GM21526 (cell line): ENCODE results near the gene SCAMP2.

Experiments
- ATAC-seq: cut with Tn5 transposase; IDR thresholded peaks from one replicate; pipeline ENCODE4 v1.9.1; 2021; ENCODE audit warnings: moderate library complexity; ENCODE audit not compliant: unreplicated experiment, low FRiP score

SCAMP2 gene

GRCh38 chr15:74840851-74841775 is 32.1 kb downstream of the SCAMP2 start:
- no peak for ATAC-seq

- no peak for ATAC-seq
Measured at GRCh38 chr15:74839526-74840395, 33.4 kb downstream of the SCAMP2 start.

- ATAC-seq, result no peak
Measured at GRCh38 chr15:74838746-74839525, 34.2 kb downstream of the SCAMP2 start.

GRCh38 chr15:74838137-74838516 is 35.0 kb downstream of the SCAMP2 start:
- no peak for ATAC-seq

GRCh38 chr15:74837482-74838136 is 35.6 kb downstream of the SCAMP2 start:
- ATAC-seq, result no peak

- no peak for ATAC-seq
Measured at GRCh38 chr15:74836846-74837245, 36.3 kb downstream of the SCAMP2 start.

GRCh38 chr15:74835312-74835823 is 37.8 kb downstream of the SCAMP2 start:
- no peak for ATAC-seq

- ATAC-seq, result no peak
Measured at GRCh38 chr15:74833376-74834107, 39.6 kb downstream of the SCAMP2 start.

- ATAC-seq, result no peak
Measured at GRCh38 chr15:74832826-74833225, 40.3 kb downstream of the SCAMP2 start.

- ATAC-seq, result no peak
Measured at GRCh38 chr15:74831813-74832495, 41.2 kb downstream of the SCAMP2 start.

- ATAC-seq, result no peak
Measured at GRCh38 chr15:74830868-74831267, 42.3 kb downstream of the SCAMP2 start.

GRCh38 chr15:74829991-74830390 is 43.2 kb downstream of the SCAMP2 start:
- ATAC-seq, result no peak

- no peak for ATAC-seq
Measured at GRCh38 chr15:74829486-74829885, 43.7 kb downstream of the SCAMP2 start.

GRCh38 chr15:74828835-74829234 is 44.3 kb downstream of the SCAMP2 start:
- no peak for ATAC-seq

GRCh38 chr15:74827614-74828013 is 45.6 kb downstream of the SCAMP2 start:
- ATAC-seq, result no peak

GRCh38 chr15:74826921-74827320 is 46.2 kb downstream of the SCAMP2 start:
- ATAC-seq, result no peak

GRCh38 chr15:74826364-74826819 is 46.8 kb downstream of the SCAMP2 start, which contains the start of gene CPLX3:
Gene CPLX3 (plus strand): TSS chr15:74826627. CDS start chr15:74826704, 77 bp downstream.
- no peak for ATAC-seq

- ATAC-seq, result no peak
Measured at GRCh38 chr15:74825866-74826265, 47.3 kb downstream of the SCAMP2 start.
